Smooth muscle cell (in vitro differentiated cells): Measurements from ENCODE around the gene SETD2. TPM values are rescaled to one million over a fixed set of nuclear protein-coding genes. Genes with fewer than 3 reads are reported as not detected.
A peak's percentile ranks its signal among the peaks of the same experiment; 100 is the strongest.

Experiments
- DNase-seq: peaks from one replicate; lab custom pipeline; 2025; ENCODE audit not compliant: unreplicated experiment; lab: John Stamatoyannopoulos, UW
- H2AFZ ChIP-seq: fragments of 200-600 bp; sonication (generic); 2 replicates; pipeline ENCODE4 v1.6.0; 2016; ENCODE audit warnings: antibody characterized with exemption, low read depth, mild to moderate bottlenecking
- H3F3A ChIP-seq: fragments of 200-600 bp; sonication (generic); 2 replicates; pipeline ENCODE4 v1.6.0; 2017; ENCODE audit warnings: antibody characterized with exemption, low read depth
- H3K27ac ChIP-seq: fragments of 200-600 bp; sonication (generic); 2 replicates; pipeline ENCODE4 v1.5.1; 2016; ENCODE audit warnings: low read depth, mild to moderate bottlenecking
- H3K27me3 ChIP-seq: fragments of 200-600 bp; sonication (generic); 2 replicates; pipeline ENCODE4 v1.6.1; 2016; ENCODE audit warnings: low read depth, mild to moderate bottlenecking
- H3K36me3 ChIP-seq: fragments of 200-600 bp; sonication (generic); 2 replicates; pipeline ENCODE4 v1.5.1; 2016; ENCODE audit warnings: low read depth
- H3K4me1 ChIP-seq: fragments of 200-600 bp; sonication (generic); 2 replicates; pipeline ENCODE4 v1.5.1; 2016; ENCODE audit warnings: low read depth
- H3K4me2 ChIP-seq: fragments of 200-600 bp; sonication (generic); 2 replicates; pipeline ENCODE4 v1.6.0; 2016; ENCODE audit warnings: mild to moderate bottlenecking
- H3K4me3 ChIP-seq: fragments of 200-600 bp; sonication (generic); 2 replicates; pipeline ENCODE4 v1.5.1; 2016; ENCODE audit warnings: mild to moderate bottlenecking
- H3K79me2 ChIP-seq: fragments of 200-600 bp; sonication (generic); 2 replicates; pipeline ENCODE4 v1.6.0; 2016; ENCODE audit warnings: low read depth, mild to moderate bottlenecking
- H3K9ac ChIP-seq: fragments of 200-600 bp; sonication (generic); 2 replicates; pipeline ENCODE4 v1.6.0; 2016; ENCODE audit warnings: low read depth
- H3K9me3 ChIP-seq: fragments of 200-600 bp; sonication (generic); replicated peaks from 2 replicates; pipeline ENCODE4 v1.5.1; 2016; ENCODE audit warnings: low read depth
- H4K20me1 ChIP-seq: fragments of 200-600 bp; sonication (generic); 2 replicates; pipeline ENCODE4 v1.6.0; 2016; ENCODE audit warnings: low read depth
- CTCF ChIP-seq: fragments of 200-600 bp; sonication (generic); IDR thresholded peaks from 2 replicates; pipeline ENCODE4 v1.5.1; 2017; ENCODE audit warnings: borderline replicate concordance, mild to moderate bottlenecking, antibody characterized with exemption; ENCODE audit not compliant: insufficient read depth, poor library complexity, severe bottlenecking
- WGBS: methylation state at CpG from one replicate; pipeline ENCODE4 v1.1.7; 2016; ENCODE audit warnings: low lambda C conversion rate; 5-methylcytosine and 5-hydroxymethylcytosine counted together
- polyA plus RNA-seq: library from polyadenylated mRNA; unstranded; fragments of >200 nt; fragmentation: Nextera tagmentation; extraction: Ambion mirVana; gene quantifications from 2 replicates; pipeline ENCODE4 v1.2.1, GENCODE V29; 2016
- total RNA-seq: library from RNA; depleted of rRNA; stranded (reverse); fragments of >200 nt; gene quantifications from 2 replicates; pipeline ENCODE4 v1.2.3, GENCODE V29; 2014

SETD2 gene
- total and polyA plus RNA-seq, 2 experiments from 2014 or later: 8.3 to 28.4 TPM

GRCh38 chr3:47010910-47011309 lies 153.0 kb downstream of the SETD2 start:
- H3K36me3 ChIP-seq: no peaks in the 10 kb centered on the region
- no peak overlapping the region for H3K4me3 ChIP-seq
- H3K4me2 ChIP-seq: no peak overlapping the region
- peaks cover 23% of the 10 kb centered on the region for H3F3A ChIP-seq
- no peak overlapping the region for H3K9ac ChIP-seq
- no peaks in the 10 kb centered on the region for H3K27me3 ChIP-seq
- no peaks in the 10 kb centered on the region for H3K79me2 ChIP-seq
- peaks cover 5% of the 10 kb centered on the region for H4K20me1 ChIP-seq
- no peak for DNase-seq
- no peak overlapping the region for H2AFZ ChIP-seq
- H3K27ac ChIP-seq: no peak overlapping the region
- H3K9me3 ChIP-seq: no peaks in the 10 kb centered on the region
- H3K4me1 ChIP-seq: peaks cover 8% of the 10 kb centered on the region
- no peak for TF ChIP-seq CTCF
- 99% methylated on average over 5 of the region's 5 CpGs for WGBS

GRCh38 chr3:47010111-47010712 lies 153.7 kb downstream of the SETD2 start:
- Histone ChIP-seq H4K20me1 (peaks cover 1% of the 10 kb centered on the region), H3K27me3 (no peaks in the 10 kb centered on the region), H3K4me1 (peaks cover 8% of the 10 kb centered on the region), H3K4me2 (peak overlapping the region; percentile 83), H3K9me3 (no peaks in the 10 kb centered on the region), H3F3A (peaks cover 22% of the 10 kb centered on the region), H3K27ac (peak overlapping the region; percentile 88), H2AFZ (peak overlapping the region; percentile 8), H3K79me2 (no peaks in the 10 kb centered on the region), H3K36me3 (no peaks in the 10 kb centered on the region), H3K4me3 (peak overlapping the region; percentile 47), H3K9ac (peak overlapping the region; percentile 89)
- peak; percentile 6 for TF ChIP-seq CTCF
- WGBS: 80% methylated on average over 23 of the region's 23 CpGs
- no peak for DNase-seq

- WGBS: 6% methylated on average over 69 of the region's 85 CpGs
- H3K4me1 ChIP-seq: peaks cover 8% of the 10 kb centered on the region
- peak overlapping the region; percentile 8 for H2AFZ ChIP-seq
These were observed 154.4 kb downstream of the SETD2 start for GRCh38 chr3:47009225-47010110.

More at GRCh38 chr3:47009225-47010110, 154.4 kb downstream of the SETD2 start:
- no peak for TF ChIP-seq CTCF
- no peaks in the 10 kb centered on the region for H3K79me2 ChIP-seq
- H3K4me2 ChIP-seq: peak overlapping the region; percentile 83
- H3F3A ChIP-seq: peaks cover 15% of the 10 kb centered on the region
- H3K9me3 ChIP-seq: no peaks in the 10 kb centered on the region
- H3K9ac ChIP-seq: peak overlapping the region; percentile 89
- peak overlapping the region; percentile 47 for H3K4me3 ChIP-seq
- no peaks in the 10 kb centered on the region for H3K36me3 ChIP-seq
- H4K20me1 ChIP-seq: no peaks in the 10 kb centered on the region
- DNase-seq: peak; percentile 78
- H3K27ac ChIP-seq: peak overlapping the region; percentile 88
- no peaks in the 10 kb centered on the region for H3K27me3 ChIP-seq
